Nephron progenitor cell (in vitro differentiated cells): Measurements from ENCODE around the gene HOXB9.
A peak's percentile ranks its signal among the peaks of the same experiment; 100 is the strongest.

Experiments used
- DNase-seq: peaks from one replicate; pipeline ENCODE4 v3.0.0; 2021
- H3K27ac Mint-ChIP-seq: 2 replicates; pipeline ENCODE4 v1.8.0; 2021; ENCODE audit warnings: mild to moderate bottlenecking, moderate library complexity, mixed read lengths
- H3K27me3 Mint-ChIP-seq: 2 replicates; pipeline ENCODE4 v1.8.0; 2021; ENCODE audit warnings: mild to moderate bottlenecking, low read depth, mixed read lengths; ENCODE audit not compliant: poor library complexity
- H3K36me3 Mint-ChIP-seq: 2 replicates; pipeline ENCODE4 v1.8.0; 2021; ENCODE audit warnings: low read depth, mixed read lengths
- H3K4me1 Mint-ChIP-seq: 2 replicates; pipeline ENCODE4 v1.8.0; 2021; ENCODE audit warnings: mixed read lengths
- H3K4me3 Mint-ChIP-seq: 2 replicates; pipeline ENCODE4 v1.8.0; 2021; ENCODE audit warnings: mild to moderate bottlenecking, moderate library complexity, mixed read lengths
- H3K9me3 Mint-ChIP-seq: 2 replicates; pipeline ENCODE4 v1.8.0; 2021; ENCODE audit warnings: mild to moderate bottlenecking, moderate library complexity, mixed read lengths
- CTCF ChIP-seq: fragments of 200-600 bp; sonication (generic); IDR thresholded peaks from 2 replicates; pipeline ENCODE4 v1.5.0; 2021; ENCODE audit warnings: antibody characterized with exemption

The HOXB9 gene

DNA sequence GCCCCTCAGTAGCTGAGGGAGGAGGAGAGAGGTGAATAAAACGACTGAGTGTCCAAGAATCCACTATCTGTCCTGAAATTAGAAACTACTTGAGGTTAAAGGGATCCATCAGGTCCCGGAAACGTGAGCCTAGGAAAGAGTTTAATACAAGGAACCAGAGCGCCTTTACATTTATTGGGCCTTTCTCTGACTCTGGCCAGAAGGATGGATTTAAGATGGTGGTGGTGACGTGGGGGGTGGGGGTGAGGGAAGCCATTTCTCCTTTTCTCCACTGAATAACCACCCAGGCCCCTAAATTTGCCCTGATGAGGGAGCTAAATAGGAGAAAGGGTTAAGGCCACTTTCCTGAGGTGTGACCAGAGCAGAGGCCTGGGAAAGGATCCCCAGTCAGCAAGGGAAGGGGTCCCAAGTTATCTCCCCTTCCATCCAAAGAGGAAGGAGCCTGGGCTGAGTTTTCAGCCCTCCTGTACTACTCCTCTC lies 1.0 kb upstream of the HOXB9 start:
- DNase-seq: peak; percentile 25
- H3K36me3 Mint-ChIP-seq: peaks cover 46% of the 10 kb centered on the region
- H3K27me3 Mint-ChIP-seq: peaks cover 18% of the 10 kb centered on the region
- no peaks in the 10 kb centered on the region for H3K9me3 Mint-ChIP-seq
- H3K27ac Mint-ChIP-seq: peak overlapping the region; percentile 99
- H3K4me3 Mint-ChIP-seq: peak overlapping the region; percentile 99
- TF ChIP-seq CTCF: no peak
- peaks cover 72% of the 10 kb centered on the region for H3K4me1 Mint-ChIP-seq

DNA sequence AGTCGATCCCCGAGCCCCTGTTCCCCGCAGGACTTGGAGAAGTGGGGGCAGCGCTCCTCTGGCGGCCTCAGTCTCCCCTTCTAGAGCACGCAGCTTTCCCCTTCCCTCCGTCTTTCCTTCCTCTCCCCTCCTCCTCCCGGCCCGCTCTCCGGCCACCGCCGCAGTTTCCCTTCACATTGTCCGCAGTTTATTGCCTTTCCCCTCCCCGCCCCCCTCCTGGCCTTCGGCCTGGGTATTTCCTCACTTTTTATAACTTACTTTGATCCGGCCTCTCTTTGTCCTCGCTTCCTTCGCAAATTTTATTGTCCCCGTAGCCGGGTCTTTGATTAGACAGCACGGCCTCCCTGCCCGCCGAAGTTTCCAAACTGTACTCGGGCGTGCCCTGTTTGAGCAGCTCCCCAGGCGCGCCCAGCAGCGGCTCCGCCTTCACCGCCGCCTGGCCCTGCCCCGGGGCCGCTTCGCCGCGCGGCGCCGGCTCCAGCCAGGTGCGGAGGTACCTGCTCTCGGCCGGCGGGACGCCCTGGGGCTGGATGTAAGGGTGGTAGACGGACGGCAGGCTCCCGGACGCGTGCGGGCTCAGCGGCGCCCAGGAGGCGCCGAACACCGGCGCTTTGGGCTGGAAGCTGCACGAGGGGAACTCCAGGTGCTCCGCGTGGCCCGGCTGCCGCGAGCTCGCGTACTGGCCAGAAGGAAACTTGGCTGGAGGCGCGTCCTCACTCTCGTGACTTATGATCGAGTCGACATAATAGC lies 488 bp downstream of the HOXB9 start:
- Mint-ChIP-seq H3K27ac (peak overlapping the region; percentile 99), H3K4me1 (peaks cover 72% of the 10 kb centered on the region)

GRCh38 chr17:48624544-48625494 lies 1.3 kb downstream of the HOXB9 start:
- H3K27me3 Mint-ChIP-seq: peaks cover 17% of the 10 kb centered on the region
- peak overlapping the region; percentile 99 for H3K4me3 Mint-ChIP-seq
- peaks cover 68% of the 10 kb centered on the region for H3K4me1 Mint-ChIP-seq
- H3K27ac Mint-ChIP-seq: peak overlapping the region; percentile 100
- no peak for TF ChIP-seq CTCF
- peaks cover 52% of the 10 kb centered on the region for H3K36me3 Mint-ChIP-seq
- DNase-seq: no peak
- no peaks in the 10 kb centered on the region for H3K9me3 Mint-ChIP-seq

More for the DNA sequence above, 488 bp downstream of the HOXB9 start:
- H3K4me3 Mint-ChIP-seq: peak overlapping the region; percentile 99
- H3K27me3 Mint-ChIP-seq: peaks cover 17% of the 10 kb centered on the region
- DNase-seq: no peak
- H3K36me3 Mint-ChIP-seq: peaks cover 61% of the 10 kb centered on the region
- no peaks in the 10 kb centered on the region for H3K9me3 Mint-ChIP-seq
- TF ChIP-seq CTCF: no peak

DNA sequence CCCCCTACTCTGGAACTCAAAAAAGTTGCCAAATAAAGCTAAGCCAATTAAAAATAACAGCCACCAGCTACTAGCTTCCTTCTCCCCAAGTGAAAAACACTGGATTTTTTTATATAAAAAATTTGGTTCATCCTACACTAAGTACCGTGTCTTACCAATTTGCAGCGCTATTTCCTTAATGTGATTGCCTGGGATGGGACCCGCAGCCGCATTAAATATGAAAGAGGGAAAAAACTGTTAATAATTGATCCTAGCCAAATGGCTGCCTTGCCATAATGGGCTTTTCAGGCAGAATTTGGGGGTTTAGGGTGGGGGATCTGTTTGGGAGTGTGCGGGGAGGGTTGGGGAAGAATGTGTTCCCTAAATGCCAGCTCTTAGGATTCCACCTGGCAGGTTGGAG lies 2.0 kb downstream of the HOXB9 start:
- Mint-ChIP-seq H3K4me1 (peaks cover 67% of the 10 kb centered on the region), H3K27me3 (peaks cover 17% of the 10 kb centered on the region), H3K27ac (peak overlapping the region; percentile 100), H3K36me3 (peaks cover 46% of the 10 kb centered on the region), H3K4me3 (peak overlapping the region; percentile 99), H3K9me3 (no peaks in the 10 kb centered on the region)
- DNase-seq: no peak
- no peak for TF ChIP-seq CTCF

DNA sequence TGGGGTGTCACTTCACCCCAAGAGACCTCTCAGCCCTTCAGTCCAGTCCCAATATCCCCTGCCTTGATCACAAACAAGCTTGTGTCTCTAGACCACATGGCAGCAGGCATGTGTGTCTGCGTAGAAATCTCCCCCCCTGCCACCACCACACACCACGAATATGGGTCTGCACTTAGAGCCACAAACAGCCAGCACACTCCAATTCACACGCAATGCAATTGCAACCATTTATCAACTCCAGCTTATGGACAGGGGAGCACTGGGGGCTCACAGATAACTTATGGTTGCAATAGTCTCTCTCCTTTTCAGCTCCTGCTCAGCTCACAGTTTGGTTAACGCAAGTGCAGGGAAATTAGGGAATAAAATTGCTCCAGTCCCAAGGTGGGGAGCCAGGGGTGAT lies 2.6 kb downstream of the HOXB9 start:
- Mint-ChIP-seq H3K4me1 (peaks cover 67% of the 10 kb centered on the region), H3K36me3 (peaks cover 46% of the 10 kb centered on the region), H3K4me3 (peak overlapping the region; percentile 99), H3K27me3 (peaks cover 15% of the 10 kb centered on the region), H3K9me3 (no peaks in the 10 kb centered on the region), H3K27ac (peak overlapping the region; percentile 100)
- TF ChIP-seq CTCF: no peak
- no peak for DNase-seq
